Hepatocyte (in vitro differentiated cells): Measurements from ENCODE around the gene LAMB3.

Source experiments
- CTCF ChIP-seq: fragments of 200-600 bp; sonication (generic); IDR thresholded peaks from 2 replicates; pipeline ENCODE4 v1.5.1; 2016; ENCODE audit warnings: antibody characterized with exemption, mild to moderate bottlenecking; ENCODE audit not compliant: poor library complexity
- EZH2 ChIP-seq: fragments of 200-600 bp; sonication (generic); IDR thresholded peaks from 2 replicates; pipeline ENCODE4 v1.6.1; 2016; ENCODE audit warnings: antibody characterized with exemption, mild to moderate bottlenecking, borderline replicate concordance

GRCh38 chr1:209565759-209566678, 86.2 kb downstream of the LAMB3 start:
- peak; percentile 84 for TF ChIP-seq CTCF
- no peak for TF ChIP-seq EZH2
